GM12873 (cell line): ENCODE measurements around the gene POC5.

Experiments used
- TF ChIP-seq, protein P1 (sequence below): IDR thresholded peaks from 2 replicates; pipeline ENCODE4 v1.5.1; 2012; ENCODE audit warnings: low read depth, mild to moderate bottlenecking, moderate library complexity, low read length, control low read depth; ENCODE audit not compliant: insufficient read depth; ENCODE audit errors: missing control alignments

POC5 gene

DNA sequence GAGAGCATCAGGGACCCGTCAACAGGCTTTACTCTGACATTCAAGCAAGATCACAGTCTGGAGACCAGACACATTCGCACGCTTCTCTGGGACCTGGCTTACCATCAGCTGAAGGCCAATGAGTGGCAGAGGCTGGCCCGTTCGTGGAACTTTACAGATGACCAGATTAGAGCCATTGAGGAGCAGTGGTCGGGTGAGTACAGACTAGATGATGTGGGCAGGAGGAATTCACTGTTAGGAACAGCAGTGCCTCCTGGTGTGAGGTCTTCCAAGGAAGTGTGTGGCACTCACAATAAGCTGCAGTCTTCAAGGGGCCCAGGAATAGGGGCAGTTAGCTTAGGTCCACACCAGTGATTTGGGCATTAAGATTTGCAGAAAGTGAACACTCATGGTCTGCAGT, 50.4 kb downstream of the POC5 start:
- TF ChIP-seq, protein P1, sequence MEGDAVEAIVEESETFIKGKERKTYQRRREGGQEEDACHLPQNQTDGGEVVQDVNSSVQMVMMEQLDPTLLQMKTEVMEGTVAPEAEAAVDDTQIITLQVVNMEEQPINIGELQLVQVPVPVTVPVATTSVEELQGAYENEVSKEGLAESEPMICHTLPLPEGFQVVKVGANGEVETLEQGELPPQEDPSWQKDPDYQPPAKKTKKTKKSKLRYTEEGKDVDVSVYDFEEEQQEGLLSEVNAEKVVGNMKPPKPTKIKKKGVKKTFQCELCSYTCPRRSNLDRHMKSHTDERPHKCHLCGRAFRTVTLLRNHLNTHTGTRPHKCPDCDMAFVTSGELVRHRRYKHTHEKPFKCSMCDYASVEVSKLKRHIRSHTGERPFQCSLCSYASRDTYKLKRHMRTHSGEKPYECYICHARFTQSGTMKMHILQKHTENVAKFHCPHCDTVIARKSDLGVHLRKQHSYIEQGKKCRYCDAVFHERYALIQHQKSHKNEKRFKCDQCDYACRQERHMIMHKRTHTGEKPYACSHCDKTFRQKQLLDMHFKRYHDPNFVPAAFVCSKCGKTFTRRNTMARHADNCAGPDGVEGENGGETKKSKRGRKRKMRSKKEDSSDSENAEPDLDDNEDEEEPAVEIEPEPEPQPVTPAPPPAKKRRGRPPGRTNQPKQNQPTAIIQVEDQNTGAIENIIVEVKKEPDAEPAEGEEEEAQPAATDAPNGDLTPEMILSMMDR = no peak

DNA sequence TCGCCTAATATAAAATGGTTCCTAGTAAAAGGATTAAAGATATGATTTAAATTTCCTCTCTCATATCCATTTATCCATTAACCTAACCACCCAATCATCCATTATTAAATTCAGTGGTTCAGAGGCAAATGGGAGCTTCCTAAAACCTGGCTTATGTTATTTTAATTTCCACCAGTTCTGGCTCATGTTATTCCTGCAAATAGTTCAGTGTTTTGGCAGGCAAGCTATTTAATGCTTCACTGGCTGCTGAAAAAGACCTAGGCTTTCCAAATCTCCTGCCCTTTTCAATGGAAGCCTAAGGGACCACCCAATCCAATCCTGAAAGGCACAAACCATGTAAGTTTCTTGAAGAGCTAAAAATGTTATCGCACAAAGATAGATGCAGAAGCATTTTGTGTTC, 52.3 kb downstream of the POC5 start:
- TF ChIP-seq, protein P1 = no peak

DNA sequence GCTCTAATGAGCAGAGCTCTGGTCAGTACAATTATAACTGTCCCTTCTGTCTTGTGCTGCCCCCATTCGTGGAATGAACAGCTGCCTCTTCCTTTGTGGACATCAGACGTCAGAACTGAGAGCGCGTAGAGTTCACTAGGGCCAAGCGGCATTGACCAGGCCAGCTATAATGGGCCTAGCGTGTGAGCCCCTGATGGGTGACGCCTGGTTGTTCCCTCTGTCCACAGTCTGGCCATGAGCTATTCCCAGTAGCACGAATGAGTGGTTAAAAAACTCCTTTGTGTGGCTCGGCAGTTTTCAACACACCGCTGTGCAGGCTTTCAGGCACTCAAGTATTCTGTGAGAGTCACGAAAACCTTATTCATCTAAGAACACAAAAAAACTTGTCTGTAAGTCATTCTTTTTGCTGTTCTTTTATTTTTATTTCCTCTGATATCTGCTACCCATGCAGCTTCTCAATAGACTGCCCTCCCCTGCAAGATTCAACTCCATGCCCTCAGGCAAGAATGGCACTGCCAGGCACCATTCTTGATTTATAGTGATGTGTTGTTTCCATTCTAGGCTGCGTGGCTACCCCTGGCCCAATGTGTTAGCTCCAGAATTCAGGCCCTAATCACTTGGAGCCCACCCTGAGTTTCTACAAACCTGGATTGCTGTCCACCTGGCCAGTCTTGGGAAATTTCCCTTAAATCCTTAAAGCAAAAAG, 53.5 kb downstream of the POC5 start:
- TF ChIP-seq, protein P1 = no peak

DNA sequence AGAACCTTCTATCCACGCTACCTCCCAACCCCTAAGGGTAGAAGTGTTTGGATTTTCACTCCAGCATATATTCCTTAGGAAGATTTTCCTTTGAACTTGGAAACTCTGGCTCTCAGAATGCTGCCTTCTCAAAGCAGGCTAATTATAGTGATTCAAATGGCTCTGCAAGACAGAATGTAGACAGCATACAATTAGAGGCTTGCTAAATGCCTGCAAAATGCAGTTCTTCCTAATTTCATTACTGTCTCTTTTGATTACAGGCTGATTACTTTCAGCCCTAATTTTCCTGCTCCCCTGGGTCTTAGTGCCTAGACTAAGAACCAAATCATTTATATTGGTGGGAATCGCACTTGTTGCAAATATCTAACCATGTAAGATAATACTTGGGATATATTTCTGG, 55.2 kb downstream of the POC5 start:
- TF ChIP-seq, protein P1 = no peak

DNA sequence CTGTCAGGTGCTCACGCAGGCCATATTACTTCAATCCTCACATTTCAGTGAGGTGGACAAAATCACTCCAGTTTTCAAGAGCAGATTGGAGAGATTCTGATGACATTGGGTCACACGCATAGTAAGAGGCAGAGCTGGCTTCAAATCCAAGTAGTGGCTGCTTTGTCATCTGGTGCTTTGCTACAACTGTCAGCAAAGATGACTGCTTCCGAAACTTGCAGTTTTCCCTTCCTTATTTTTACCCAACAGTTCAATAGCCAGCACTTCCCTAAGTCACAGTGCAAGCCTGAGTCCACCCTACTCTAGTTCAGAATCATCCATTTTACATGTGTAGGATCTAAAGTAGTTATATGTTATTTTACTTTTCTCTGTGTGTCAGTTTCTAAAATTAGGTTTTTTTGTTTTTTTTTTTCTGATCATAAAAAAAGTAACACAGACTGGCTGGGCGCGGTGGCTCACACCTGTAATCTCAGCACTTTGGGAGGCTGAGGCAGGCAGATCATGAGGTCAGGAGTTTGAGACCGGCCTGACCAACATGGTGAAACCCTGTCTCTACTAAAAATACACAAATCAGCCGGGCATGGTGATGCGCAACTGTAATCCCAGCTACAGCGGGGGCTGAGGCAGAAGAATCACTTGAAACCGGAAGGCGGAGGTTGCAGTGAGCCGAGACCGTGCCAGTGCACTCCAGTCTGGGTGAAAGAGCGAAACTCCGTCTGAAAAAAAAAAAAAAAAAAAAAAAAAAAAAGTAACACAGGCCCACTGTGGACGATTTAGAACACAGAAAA, 56.4 kb downstream of the POC5 start:
- TF ChIP-seq, protein P1 = no peak

DNA sequence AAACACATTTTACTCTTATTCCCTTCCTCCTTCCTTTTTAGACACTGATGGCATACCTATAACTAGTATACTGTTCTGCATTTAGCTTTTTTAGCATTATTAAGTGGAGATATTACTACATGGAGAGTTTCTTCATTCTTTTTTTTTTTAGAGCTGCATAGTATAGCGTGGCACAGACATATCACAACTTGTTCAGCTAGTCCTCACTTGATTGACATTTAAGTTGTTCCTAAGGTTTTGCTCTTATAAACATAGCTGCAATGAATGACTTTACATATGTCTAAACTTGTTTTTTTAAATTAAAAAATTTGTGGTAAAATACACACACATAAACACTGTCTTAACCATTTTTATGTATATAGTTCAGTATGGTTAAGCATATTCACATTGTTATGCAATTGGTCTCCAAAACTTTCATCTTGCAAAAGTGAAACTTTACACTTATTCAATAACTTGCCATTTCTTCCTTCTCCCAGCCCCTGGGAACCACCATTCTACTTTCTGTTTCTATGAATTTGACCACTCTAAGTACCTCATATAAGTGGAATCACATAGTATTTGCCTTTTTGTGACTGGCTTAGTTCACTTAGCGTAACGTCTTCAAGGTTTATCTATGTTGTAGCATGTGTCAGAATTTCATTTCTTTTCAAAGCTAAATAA, 57.3 kb downstream of the POC5 start:
- TF ChIP-seq, protein P1 = no peak

DNA sequence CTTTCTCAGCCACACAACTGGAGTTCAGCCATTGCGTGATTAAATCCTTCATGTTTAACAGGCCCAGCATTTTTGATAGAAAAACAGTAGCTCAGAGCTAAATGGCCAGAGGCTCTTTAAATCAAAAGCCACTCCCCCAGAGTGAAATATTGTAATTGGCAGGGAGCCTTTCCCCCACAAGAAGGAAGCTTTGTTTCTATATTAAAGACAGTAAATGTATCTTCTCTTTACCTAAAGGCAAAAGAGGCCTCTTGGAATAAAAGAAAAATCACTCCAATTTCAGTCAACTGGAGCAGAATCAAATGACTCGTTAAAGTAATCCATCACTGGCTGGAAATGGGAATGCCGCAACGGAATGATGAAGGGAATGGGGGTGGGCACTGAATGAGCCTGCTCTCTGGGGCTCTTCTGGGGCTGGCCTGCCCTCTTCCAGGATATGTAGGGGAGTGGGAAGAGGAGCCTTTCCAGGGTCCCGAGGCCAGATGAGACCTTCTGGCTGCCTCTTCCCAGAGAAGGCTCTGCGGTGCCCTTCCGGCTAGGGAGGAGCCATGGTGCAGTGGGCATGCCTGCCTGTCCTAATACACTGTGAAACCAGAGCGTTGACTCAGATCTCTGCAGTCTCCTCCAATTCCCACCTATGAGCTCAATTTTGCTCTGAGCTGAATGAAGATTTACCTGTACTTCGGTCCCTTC, 60.8 kb downstream of the POC5 start:
- TF ChIP-seq, protein P1 = no peak
